NCI-H1105 (cell line): ENCODE data around the gene SIDT2.
"Not testable (repeated sequence)": the region's sequence is repeated elsewhere in the genome, so short reads cannot be mapped to it uniquely, and the experiment has no call there.

Experiments
- DNase-seq: peaks from one replicate; lab custom pipeline; 2025; lab: John Stamatoyannopoulos, UW

The SIDT2 gene

DNA sequence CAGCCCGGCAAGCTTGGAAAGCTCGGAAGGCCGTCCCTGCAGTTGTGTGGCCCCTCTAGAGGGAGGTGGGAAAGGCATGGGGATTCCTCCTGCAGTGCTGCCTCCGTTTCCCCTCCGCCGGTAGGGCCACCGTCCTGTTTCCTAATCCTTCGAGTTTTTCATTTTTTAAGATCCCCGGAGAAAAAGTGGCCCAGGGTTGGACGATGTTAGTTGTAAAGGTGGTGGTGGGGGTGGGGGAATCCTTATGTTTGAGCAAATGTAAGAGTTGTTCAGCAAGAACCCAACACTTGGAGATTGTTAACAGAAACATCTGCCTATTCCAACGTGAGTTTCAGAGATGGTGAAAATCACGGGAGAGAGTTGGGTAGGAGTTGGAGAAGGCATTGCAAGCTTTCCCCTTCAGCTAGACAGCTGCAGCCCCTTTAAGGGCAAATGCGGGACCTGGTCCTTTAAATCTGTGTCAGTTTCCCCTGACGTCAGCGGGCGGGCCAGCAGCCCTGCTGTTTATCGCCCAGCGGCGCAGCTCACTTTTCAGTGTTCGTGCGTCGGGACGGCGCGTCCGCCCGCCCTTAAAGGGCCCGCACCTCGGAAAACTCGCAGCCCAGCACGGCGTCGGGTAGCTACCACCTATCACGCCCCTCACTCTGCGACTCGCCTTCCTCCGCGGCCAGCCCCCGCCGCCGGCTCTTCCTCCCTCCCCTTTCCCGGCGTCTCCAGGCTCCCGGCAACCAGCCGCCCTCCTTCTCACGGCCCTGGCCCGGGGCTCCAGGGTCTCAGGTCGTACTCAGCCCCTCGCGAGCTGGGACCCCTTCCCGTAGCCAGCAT is at the start of gene SIDT2:
TSS of gene SIDT2 (plus strand) at position 534 of the 825 bp plus-strand sequence. CDS start 521 bp downstream, outside the sequence.
- DNase-seq: peak; percentile 94

DNA sequence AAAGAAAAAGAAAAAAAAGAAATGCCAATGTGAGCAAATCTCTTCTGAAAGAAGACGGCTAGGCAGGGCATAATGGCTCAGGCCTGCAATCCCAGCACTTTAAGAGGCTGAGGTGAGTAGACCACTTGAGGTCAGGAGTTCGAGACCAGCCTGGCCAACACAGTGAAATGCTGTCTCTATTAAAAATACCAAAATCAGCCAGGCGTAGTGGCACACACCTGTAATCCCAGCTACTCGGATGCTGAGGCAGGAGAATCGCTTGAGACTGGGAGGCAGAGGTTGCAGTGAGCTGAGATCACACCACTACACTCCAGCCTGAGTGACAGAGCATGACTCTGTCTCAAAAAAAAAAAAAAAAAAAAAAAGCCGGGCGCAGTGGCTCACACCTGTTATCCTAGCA is 48.1 kb upstream of the SIDT2 start:
- DNase-seq: not testable (repeated sequence)

DNA sequence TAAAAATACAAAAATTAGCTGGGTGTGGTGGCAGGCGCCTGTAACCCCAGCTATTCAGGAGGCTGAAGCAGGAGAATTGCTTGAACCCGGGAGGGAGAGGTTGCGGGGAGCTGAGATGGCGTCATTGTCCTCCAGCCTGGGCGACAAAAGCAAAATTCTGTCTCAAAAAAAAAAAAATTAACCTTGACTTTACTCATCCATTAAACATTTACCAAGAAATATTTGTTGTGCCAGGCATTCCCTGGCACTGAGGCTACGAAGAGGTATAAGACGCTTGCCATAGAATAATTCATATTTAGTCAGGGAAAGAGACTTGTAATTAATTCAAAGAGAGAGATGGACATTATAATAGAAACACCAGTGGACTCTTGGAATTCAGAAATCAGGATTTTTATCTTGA is 47.7 kb upstream of the SIDT2 start:
- DNase-seq: no peak

DNA sequence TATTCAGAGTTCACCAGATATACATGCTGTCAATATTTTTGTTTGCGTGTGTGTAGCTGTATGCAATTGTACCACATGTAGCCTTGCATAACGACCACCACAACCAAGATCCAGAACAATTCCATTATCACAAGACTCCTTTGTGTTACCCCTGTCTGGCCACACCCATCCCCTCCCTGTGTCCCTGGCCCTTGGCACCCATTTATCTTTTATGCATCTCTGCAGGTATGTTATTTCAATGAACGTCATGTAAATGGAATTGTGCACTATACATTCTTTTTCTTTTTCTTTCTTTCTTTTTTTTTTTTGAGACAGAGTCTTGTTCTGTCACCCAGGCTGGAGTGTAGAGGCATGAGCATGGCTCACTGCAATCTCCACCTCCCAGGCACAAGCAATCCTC is 44.1 kb upstream of the SIDT2 start:
- no peak for DNase-seq

DNA sequence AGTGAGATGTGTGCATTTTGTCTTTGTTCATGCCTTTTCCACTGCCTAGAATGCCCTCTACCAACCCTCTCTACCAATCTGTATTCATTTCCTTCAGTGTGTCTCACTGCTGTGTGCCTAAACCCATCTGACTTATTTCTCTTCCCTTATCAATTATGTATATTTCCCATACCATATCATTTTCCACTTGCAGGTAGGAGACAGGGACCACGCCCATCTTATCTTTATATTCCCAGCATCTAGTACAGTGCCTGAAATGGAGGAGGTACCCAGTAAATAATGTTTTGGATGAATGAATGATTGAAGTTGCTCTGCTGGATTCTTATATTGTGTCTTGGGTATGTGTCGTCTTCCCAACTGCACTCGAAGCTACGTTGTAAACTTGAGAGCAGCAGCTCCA is 43.6 kb upstream of the SIDT2 start:
- not testable (repeated sequence) for DNase-seq

DNA sequence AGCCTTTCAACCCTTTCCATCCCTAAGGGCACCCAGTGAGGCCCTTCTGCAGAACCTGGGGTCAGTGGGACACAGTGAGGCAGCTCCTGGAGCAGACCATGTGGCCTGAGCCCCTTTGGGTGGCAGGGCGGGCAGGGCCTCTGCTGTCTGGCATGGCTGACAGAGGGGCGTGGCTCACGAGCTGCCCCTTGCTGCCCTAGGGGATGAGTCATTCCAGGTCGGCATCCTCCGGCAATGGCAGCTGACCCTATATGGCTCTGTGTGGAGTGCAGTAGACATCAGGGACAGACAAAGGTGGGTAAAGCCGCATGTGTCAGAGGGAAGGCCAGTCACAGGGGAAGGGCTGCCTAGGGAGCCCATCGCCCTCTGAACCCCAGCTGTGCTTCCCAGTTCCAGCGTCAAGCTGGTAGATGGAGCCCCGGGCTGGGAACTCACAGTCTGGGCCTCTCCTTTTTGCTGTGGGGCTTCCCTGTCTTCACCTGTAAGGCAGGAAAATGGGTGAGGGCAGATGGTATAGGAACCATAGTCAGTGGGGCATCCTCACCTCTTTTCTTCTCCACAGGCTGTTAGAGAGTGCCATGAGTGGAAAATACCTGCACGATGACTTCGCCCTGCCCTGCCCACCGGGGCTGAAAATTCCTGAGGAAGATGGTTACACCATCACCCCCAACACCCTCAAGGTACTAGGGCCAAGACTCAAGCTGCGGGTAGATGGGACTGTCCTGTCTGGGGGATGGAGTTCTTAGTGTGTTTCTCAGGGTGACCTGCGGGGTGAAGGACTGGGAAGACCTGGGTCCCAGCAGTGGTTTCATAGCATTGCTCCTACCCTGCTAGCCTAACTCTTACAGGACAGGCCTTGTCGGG is 41.1 kb upstream of the SIDT2 start:
- not testable (repeated sequence) for DNase-seq

DNA sequence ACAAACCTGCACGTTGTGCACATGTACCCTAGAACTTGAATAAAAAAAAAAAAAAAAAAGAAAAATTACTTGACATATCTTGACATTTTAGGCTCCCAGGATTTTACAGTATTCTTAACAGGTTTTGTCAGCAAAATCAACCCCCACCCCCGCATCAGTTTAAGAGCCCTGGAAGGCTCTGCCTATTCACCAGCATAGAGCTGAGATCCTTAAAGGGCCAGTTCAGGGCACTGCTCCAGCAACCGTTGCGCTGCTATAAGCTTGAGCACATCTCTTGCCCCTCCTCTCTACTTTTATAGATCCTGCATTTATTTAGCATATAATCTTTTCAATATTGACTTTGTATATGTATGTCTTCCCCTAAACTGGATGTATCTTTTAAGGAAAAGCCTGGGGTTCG is 35.2 kb upstream of the SIDT2 start:
- peak; percentile 45 for DNase-seq

DNA sequence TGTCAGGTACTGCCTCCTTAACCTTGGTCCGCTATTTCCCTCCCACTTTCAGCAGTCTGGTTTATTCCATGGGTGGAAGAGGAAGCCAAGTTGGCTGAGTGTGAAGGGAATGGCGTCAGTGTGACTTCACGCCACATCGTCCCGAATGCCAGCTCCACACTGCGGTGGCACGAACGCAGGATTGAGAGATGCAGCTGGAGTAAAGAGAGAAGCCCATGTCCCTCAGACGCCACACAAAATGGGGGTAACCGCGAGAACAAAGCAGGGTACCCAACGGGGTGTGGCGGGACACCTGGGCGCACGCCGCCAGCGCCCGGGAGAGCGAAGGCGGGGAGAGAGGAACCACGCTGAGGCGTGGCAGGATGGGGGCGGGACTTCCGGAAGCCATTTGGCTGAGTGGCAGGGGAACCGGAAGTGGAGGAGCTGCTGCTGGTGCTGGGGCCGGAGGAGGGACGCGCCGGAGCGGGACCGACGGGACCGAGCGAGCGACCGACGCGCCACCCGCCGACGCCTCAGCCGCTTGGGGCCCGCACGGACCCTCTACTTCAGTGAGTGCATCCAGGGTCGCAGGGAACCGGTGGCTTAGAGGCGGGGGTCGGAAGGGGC is 34.6 kb upstream of the SIDT2 start, which contains the start of gene PAFAH1B2:
TSS of gene PAFAH1B2 (plus strand) at position 417 of the 606 bp plus-strand sequence. CDS start 8,161 bp downstream, outside the sequence.
- peak; percentile 91 for DNase-seq

DNA sequence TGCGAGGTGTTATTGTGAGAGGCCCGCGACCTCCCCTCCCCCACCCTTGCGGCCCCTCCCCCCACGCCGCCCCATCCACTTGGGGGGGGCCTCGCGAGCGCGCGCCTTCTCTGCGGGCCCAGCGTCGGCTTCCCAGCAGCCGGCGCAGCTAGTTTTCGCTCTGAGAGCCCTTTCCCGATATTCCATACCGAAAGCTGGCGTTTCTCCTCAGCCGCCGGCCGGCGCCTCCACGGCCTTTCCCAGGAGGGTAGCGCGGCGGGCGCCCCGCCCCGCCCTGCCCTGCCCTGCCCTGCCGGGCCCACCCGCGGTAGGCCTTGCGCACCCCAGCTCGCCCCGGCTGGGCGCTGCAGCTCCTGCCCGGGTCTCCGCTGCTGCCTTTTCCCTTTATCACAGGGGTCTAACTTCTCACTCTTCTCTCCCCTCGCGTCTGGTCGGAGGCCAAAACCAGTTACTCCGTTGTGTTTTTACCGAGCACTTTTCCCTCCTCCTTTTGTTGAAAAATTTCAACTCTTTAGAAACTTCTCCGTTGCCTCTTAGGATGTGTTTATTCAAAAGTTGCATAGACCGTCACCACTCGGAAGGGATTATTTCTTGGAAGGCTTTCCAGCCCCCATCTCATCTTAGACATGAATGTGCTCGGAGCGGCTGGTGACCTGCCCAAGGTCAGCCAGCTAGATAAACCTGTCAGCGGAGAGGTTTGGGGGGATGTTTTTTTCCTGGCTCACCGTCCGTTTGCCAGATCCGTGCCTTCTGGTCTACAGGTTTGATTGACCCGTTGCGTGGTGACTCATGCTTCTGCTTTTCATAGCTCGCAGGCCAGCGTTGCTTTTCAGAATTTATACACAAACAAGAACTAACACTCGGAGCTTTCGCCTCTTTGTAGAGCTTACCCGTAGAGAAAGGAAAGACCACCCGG is 33.8 kb upstream of the SIDT2 start:
- peak; percentile 46 for DNase-seq

DNA sequence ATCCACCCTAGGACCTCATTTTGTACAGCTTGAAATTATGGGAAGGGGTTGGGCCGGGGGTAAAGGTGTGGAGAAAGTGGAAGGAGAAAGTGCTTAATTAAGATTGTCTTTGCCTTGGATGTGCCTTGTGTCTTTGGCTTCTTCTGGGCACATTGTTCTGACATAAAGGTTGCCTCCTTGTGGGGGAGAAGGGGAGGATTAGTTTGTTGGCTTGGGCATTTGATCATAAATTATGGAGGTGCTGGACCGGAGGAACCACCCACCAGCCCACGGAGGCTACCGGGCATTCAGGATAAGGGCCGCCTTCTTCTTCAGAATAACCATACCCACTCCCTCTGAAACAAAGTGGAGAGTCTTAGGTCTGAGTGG is 33.2 kb upstream of the SIDT2 start:
- peak; percentile 20 for DNase-seq

DNA sequence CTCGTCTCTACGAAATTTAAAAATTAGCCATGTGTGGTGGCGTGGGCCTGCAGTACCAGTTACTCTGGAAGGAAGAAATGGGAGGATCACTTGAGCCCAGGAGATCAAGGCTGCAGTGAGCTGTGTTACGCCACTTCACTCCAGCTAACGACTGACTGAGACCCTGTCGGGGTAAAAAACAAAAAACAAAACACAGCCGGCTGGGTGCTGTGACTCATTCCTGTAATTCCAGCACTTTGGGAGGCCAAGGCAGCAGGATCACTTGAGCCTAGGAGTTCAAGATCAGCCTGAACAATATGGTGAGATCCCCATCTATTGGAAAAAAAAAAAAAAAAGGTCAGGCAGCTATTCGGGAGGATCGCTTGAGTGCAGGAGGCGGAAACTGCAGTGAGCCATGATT is 32.0 kb upstream of the SIDT2 start:
- DNase-seq: no peak

DNA sequence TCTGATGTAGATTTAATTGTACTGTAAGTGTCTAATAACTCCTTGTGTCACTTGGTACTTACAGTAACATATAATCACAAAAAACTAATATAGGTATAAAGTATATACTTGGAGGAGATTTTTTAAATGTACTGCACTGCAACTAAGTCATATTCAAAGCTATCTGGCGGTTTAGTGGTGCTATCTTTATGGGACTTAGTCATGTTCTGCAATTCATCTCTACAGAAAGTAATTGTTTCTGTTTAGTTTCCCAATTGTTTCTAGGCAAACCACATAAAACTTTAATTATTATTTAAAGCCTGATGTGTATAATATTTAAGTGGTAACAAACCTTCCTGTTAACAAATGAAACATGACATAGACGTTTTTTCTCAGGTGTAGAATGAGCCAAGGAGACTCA is 26.5 kb upstream of the SIDT2 start:
- no peak for DNase-seq

DNA sequence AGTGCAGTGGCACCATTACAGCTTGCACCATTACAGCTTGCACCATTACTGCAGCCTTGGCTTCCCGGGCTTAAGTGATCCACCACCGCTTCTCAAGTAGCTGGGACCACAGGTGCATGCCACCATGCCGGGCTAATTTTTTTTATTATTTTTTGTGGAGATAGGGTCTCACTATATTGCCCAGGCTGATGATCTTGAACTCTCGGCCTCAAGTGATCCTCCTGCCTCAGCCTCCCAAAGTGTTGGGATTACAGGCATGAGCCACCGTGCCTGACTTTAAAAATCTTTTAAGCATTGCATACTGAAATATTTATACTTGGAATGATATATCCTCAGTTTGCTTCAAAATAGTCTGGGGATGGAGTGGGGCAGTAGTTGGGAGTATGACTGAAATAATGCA is 24.1 kb upstream of the SIDT2 start:
- DNase-seq: no peak

DNA sequence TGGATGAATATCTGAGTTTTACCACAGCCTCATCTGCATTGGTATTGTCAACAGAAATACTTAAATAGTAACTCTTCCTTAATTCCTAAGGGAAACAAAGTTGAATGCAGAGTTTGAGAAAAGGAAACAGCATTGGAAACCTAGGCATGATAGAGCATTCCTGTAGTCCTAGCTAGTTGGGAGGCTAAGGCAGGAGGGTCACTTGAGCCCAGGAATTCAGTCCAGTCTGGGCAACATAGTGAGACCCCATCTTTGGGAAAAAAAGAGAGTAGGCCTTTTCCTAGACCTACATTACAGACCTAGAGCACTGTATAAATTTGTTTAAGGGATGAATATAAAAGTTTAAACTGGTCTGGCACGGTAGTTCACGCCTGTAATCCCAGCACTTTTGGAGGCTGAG is 21.0 kb upstream of the SIDT2 start:
- no peak for DNase-seq

DNA sequence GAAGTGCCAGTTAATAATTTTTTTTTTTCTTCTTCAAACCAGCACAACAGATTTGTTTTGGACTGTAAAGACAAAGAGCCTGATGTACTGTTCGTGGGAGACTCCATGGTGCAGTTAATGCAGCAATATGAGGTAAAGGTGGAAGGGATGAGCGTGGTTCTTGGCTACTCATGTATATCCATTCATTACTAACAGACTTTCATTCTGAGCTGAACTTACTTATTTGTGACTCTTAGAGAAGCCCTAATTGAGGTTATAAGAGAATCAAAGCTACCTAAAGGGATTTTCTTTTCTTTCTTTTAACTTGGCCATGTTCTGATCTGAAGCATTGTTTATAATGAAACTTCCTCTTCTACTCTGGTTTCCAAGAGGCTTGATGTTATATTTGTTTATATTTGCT is 18.7 kb upstream of the SIDT2 start:
- no peak for DNase-seq

DNA sequence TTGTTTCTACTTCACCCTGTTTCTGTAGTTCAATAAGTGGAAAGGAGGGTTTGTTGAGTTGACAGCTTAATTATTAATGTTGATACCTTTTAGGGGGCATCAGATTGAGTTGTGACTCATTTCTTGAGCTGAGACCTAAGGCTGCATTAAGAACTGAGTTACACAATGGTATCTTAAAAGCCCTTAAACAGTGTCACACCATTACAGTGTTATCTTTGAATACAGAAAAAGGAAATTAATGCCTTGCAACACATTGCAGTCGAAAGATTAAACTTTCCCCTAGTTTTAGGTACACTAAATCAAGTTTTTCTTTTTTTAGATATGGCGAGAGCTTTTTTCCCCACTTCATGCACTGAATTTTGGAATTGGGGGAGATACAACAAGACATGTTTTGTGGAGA is 17.7 kb upstream of the SIDT2 start:
- DNase-seq: no peak

DNA sequence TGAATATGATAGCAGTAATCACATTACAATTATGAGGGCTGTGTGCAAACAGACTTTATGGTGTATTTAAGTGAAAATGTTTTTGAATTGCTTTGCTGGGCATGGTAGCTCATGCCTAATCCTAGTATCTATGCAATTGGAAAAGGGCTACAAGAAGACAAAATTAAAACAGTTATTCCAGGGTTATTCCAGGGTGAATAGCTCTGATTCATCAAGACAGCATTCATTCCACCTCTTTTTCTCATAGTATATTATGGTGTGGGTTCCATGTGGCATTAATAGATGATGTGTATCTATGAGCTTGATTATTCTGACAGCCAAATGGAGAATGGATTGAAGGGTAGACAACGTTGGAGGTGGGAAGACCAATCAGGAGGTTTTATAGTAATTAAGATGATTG is 12.1 kb upstream of the SIDT2 start:
- no peak for DNase-seq

DNA sequence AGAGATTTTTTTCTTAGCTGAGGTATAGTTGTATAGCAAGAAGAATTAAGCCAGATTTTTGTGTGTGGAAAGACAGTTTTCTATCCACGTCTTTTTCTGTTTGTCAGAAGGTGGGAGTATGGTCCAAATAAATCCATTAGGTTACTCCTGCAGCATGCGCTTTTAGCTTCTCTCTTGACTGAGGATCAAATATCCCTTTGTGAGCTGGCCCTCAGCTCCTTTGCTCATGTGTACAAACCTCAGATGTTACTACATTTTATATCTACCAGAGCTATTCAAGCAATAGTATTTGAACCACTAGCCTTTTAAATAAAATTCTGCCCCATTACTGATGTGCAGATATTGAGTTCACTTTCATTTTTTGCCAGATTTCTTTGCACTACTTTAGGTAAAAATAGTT is 8.8 kb upstream of the SIDT2 start:
- no peak for DNase-seq

DNA sequence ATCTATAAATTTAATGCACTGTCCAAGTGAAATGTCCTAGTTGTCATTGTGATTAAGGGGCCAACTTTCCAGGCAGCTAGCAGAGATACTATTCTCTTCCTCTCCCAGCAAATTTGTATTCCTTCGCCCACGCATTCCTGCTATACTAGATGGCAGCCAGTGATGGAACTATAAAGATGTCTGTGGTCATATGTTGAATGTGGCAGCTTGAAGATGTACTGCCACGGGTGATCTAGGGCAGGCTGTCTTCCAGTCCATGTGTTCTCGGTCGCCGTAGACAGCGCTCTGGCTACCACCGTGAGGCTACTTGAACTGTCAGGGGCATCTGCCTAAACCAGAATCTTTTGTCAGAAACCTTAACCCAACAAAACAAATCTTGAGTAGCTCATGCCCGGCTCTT is 8.3 kb upstream of the SIDT2 start:
- DNase-seq: no peak

DNA sequence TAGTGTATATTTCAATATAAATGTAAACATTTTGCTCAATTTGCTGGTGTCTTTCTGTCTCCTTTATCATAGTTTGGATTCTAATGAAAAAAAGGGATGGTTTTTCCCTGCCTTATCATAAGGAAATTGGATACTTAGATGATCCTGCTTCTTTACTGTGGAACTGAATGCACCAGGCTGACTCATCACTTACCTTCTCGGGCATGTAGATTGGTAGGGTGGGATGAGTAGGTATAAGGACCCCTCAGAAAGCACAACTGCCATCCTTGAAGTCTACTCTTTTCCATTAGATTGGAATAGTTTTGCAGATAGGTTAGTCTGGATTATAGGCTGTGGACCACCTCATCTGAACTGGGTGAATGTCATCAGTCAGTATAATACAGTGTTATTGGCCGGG is 7.5 kb upstream of the SIDT2 start:
- DNase-seq: no peak

DNA sequence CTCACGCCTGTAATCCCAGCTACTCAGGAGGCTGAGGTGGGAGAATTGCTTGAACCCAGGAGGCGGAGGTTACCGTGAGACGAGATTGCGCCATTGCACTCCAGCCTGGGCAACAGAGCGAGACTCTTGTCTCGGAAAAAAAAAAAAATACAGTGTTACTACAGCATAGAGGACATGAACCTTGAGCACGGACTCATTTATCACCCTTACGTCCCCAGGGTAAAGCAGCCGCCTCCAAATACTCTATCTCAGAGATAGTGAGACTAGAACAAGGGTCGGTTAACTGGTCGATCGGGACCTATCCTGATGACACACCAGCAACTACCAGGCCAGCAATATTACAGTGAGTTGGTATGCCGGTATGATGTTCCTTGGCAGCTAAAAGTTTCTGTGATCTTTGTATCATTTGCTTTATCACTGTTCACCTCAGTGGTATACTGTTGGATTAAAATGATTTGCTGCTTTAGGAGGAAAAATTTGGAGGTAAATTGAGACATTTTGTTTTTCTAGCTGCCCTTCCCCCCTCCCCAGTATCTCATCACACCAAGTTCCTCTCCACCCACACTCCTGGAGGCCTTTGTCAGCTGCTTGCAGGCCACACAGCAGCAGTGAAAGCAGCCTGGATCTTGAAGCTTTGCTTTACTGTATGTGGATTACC is 7.0 kb upstream of the SIDT2 start:
- no peak for DNase-seq
